Measurements from ENCODE around the gene SERPINA6.
"Not testable (repeated sequence)": the region's sequence is repeated elsewhere in the genome, so short reads cannot be mapped to it uniquely, and the experiment has no call there.

SERPINA6 gene

GRCh38 chr14:94292526-94292871 is 30.6 kb downstream of the SERPINA6 start:
- DNase-seq (ENCODE audit: low spot score): no peak

GRCh38 chr14:94291906-94292525 is 31.1 kb downstream of the SERPINA6 start:
- no peak for DNase-seq (ENCODE audit: low spot score)

- no peak for DNase-seq (ENCODE audit: low spot score)
These were observed 31.8 kb downstream of the SERPINA6 start for GRCh38 chr14:94291159-94291905.

GRCh38 chr14:94290197-94290596 is 32.9 kb downstream of the SERPINA6 start:
- DNase-seq (ENCODE audit: low spot score): no peak

- DNase-seq (ENCODE audit: low spot score): no peak
These were observed 34.3 kb downstream of the SERPINA6 start for GRCh38 chr14:94288610-94289465.

GRCh38 chr14:94285158-94285557 is 38.0 kb downstream of the SERPINA6 start:
- no peak for DNase-seq (ENCODE audit: low spot score)

- no peak for DNase-seq (ENCODE audit: low spot score)
These were observed 38.9 kb downstream of the SERPINA6 start for GRCh38 chr14:94284221-94284620.

- no peak for DNase-seq (ENCODE audit: low spot score)
These were observed 40.0 kb downstream of the SERPINA6 start for GRCh38 chr14:94282991-94283723.

GRCh38 chr14:94278731-94279130 is 44.4 kb downstream of the SERPINA6 start:
- no peak for DNase-seq (ENCODE audit: low spot score)

- DNase-seq (ENCODE audit: low spot score): not testable (repeated sequence)
These were observed 46.1 kb downstream of the SERPINA6 start for GRCh38 chr14:94276898-94277561.

- no peak for DNase-seq (ENCODE audit: low spot score)
These were observed 54.0 kb downstream of the SERPINA6 start for GRCh38 chr14:94269156-94269555.

- DNase-seq (ENCODE audit: low spot score): not testable (repeated sequence)
These were observed 54.6 kb downstream of the SERPINA6 start for GRCh38 chr14:94268582-94268981.

GRCh38 chr14:94267352-94267751 is 55.8 kb downstream of the SERPINA6 start:
- no peak for DNase-seq (ENCODE audit: low spot score)

GRCh38 chr14:94264195-94264594 is 58.9 kb downstream of the SERPINA6 start:
- not testable (repeated sequence) for DNase-seq (ENCODE audit: low spot score)
